Cardiac muscle cell (in vitro differentiated cells and primary cell): ENCODE results near the gene MYCBPAP. TPM values are rescaled to one million over a fixed set of nuclear protein-coding genes. Genes with fewer than 3 reads are reported as not detected.

Source experiments
- DNase-seq, 2 donors: peaks; one replicate each; pipeline versions ENCODE4 v3.0.0 to v3.0.0-alpha.2; 2010 to 2017; ENCODE audit warnings: low read depth in 1 of 2, low spot score in 1 of 2
- H3K27ac ChIP-seq: fragments of 200-600 bp; sonication (generic); 2 replicates; pipeline ENCODE4 v1.5.1; 2016
- H3K27me3 ChIP-seq: fragments of 200-600 bp; sonication (generic); 2 replicates; pipeline ENCODE4 v1.6.0; 2016; ENCODE audit warnings: control low read depth
- H3K36me3 ChIP-seq: fragments of 200-600 bp; sonication (generic); 2 replicates; pipeline ENCODE4 v1.5.1; 2016; ENCODE audit warnings: control low read depth
- H3K4me1 ChIP-seq: fragments of 200-600 bp; sonication (generic); 2 replicates; pipeline ENCODE4 v1.8.1; 2017; ENCODE audit warnings: low read depth, mild to moderate bottlenecking, mixed run types
- H3K4me3 ChIP-seq: fragments of 200-600 bp; sonication (generic); 2 replicates; pipeline ENCODE4 v1.5.1; 2016; ENCODE audit warnings: mild to moderate bottlenecking
- H3K9me3 ChIP-seq: fragments of 200-600 bp; sonication (generic); 2 replicates; pipeline ENCODE4 v1.5.1; 2017; ENCODE audit warnings: low read depth, mild to moderate bottlenecking, control low read depth
- polyA plus RNA-seq: library from polyadenylated mRNA; unstranded; fragments of >200 nt; fragmentation: Nextera tagmentation; extraction: Ambion mirVana; gene quantifications from 2 replicates; pipeline ENCODE4 v1.2.1, GENCODE V29; 2016
- total RNA-seq: library from RNA; depleted of rRNA; stranded (reverse); fragments of >200 nt; gene quantifications from 2 replicates; pipeline ENCODE4 v1.2.3, GENCODE V29; 2016
- TF ChIP-seq, protein P1 (sequence below): IDR thresholded peaks from 2 replicates; pipeline ENCODE4 v1.5.1; 2012; ENCODE audit warnings: low read depth, mild to moderate bottlenecking, low read length

The MYCBPAP gene
- total and polyA plus RNA-seq, 2 experiments from 2014 or later = 1.2 to 3.2 TPM

DNA sequence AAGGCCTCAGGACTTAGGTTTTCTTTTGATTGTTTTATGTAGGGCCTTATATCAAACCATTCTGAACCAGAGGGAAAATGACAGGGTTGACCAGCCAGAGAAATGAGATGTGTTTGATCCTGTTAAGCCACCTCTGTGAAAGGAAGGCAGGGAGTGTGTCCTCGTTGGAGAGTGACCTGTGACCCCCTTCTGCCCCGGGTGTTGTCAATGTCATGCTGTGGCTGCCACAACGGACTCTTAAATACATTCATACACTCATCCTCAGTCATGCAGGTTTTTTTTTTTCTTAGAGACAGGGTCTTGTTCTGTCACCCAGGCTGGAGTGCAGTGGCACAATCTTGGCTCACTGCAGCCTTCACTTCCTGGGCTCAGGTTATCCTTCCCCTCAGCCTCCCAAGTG, 6.1 kb downstream of the MYCBPAP start:
- no peaks in the 10 kb centered on the region for H3K9me3 ChIP-seq
- peaks cover 25% of the 10 kb centered on the region for H3K4me1 ChIP-seq
- no peak for DNase-seq
- no peak overlapping the region for H3K4me3 ChIP-seq
- TF ChIP-seq, protein P1, sequence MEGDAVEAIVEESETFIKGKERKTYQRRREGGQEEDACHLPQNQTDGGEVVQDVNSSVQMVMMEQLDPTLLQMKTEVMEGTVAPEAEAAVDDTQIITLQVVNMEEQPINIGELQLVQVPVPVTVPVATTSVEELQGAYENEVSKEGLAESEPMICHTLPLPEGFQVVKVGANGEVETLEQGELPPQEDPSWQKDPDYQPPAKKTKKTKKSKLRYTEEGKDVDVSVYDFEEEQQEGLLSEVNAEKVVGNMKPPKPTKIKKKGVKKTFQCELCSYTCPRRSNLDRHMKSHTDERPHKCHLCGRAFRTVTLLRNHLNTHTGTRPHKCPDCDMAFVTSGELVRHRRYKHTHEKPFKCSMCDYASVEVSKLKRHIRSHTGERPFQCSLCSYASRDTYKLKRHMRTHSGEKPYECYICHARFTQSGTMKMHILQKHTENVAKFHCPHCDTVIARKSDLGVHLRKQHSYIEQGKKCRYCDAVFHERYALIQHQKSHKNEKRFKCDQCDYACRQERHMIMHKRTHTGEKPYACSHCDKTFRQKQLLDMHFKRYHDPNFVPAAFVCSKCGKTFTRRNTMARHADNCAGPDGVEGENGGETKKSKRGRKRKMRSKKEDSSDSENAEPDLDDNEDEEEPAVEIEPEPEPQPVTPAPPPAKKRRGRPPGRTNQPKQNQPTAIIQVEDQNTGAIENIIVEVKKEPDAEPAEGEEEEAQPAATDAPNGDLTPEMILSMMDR = no peak
- H3K36me3 ChIP-seq = no peaks in the 10 kb centered on the region
- no peak overlapping the region for H3K27ac ChIP-seq
- H3K27me3 ChIP-seq = no peaks in the 10 kb centered on the region

DNA sequence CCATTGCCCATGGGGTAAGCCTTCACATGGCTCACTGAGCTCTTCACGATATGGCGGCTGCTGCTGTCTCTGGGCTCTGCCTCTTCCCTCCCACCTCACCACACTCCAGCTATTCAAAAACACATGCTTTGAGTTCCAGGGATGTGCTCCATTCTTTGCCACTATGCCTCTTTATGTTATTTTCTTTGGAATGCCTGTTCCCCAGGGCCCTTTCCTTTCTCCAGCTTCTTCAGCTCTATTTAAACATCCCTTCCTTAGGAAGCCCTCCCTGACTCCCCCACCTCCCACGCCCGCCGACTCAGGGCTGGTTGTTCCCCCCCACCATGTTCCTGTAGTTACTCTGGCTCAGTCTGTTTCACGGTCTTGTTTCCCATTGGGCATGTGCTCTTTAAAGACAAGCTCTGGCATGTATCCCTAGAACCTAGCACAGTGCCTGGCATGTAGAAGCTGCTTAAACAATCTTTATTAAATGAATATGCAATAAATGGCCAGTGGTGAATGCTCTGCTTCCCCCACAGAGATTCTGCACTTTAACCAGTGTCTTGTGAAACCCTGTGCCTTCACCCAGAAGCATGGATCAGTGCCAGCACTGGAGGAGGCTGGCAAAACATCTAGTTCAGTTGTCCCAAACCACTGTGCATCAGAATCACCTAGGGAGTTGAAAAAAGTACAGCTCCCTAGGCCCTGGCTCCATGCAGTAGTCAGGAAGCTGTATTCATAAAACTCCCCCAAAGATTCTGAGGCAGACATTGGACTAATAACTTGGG, 6.9 kb downstream of the MYCBPAP start:
- Histone ChIP-seq H3K36me3 (no peaks in the 10 kb centered on the region), H3K4me3 (no peak overlapping the region), H3K27ac (no peak overlapping the region), H3K9me3 (no peaks in the 10 kb centered on the region), H3K4me1 (peaks cover 25% of the 10 kb centered on the region), H3K27me3 (no peaks in the 10 kb centered on the region)
- DNase-seq = peak in 1 of 2 donors; percentile 78
- TF ChIP-seq, protein P1 = no peak

- no peaks in the 10 kb centered on the region for H3K36me3 ChIP-seq
- TF ChIP-seq, protein P1 = no peak
Observed at GRCh38 chr17:50517011-50517410, 8.8 kb downstream of the MYCBPAP start.

GRCh38 chr17:50517504-50518383, 9.5 kb downstream of the MYCBPAP start:
- peaks cover 11% of the 10 kb centered on the region for H3K4me1 ChIP-seq
- TF ChIP-seq, protein P1 = no peak
- no peaks in the 10 kb centered on the region for H3K36me3 ChIP-seq
- H3K9me3 ChIP-seq = no peaks in the 10 kb centered on the region
- DNase-seq = no peak
- no peaks in the 10 kb centered on the region for H3K27me3 ChIP-seq
- H3K4me3 ChIP-seq = no peak overlapping the region
- H3K27ac ChIP-seq = peak overlapping the region; percentile 50

More at GRCh38 chr17:50517011-50517410, 8.8 kb downstream of the MYCBPAP start:
- Histone ChIP-seq H3K27me3 (no peaks in the 10 kb centered on the region), H3K4me1 (peaks cover 11% of the 10 kb centered on the region), H3K9me3 (no peaks in the 10 kb centered on the region), H3K27ac (peak overlapping the region; percentile 50), H3K4me3 (no peak overlapping the region)
- DNase-seq = no peak

DNA sequence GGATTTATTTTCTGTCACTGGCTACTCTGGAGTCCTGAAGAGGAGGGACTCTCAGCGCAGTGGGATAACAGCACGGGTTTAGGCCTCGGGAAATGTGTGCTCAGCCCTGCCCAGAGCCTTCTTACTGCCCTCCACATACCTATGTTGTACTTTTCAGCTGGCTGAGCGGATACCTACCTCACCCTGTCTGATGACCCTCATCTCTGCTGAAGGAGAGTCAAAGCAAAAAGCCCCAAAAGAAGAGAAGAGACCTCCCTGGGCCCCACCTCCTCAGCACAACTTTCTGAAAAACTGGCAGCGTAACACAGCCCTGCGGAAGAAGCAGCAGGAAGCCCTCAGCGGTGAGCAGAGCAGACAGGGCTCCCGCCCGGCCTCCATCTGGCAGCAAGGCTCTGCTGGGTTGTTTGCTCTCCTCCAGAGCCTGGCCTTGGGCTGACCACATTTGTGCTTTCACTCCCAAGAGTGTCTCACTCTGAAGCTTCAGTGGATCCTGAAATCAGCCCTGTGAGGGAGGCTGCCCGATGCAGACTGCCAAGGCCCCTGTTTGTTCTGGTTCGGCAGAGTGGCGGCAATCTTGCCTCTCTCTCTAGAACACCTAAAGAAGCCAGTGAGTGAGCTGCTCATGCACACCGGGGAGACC, 10.3 kb downstream of the MYCBPAP start:
- TF ChIP-seq, protein P1 = no peak
- Histone ChIP-seq H3K36me3 (no peaks in the 10 kb centered on the region), H3K4me3 (no peak overlapping the region), H3K27ac (peak overlapping the region; percentile 50), H3K27me3 (no peaks in the 10 kb centered on the region), H3K4me1 (peaks cover 11% of the 10 kb centered on the region), H3K9me3 (no peaks in the 10 kb centered on the region)
- peak in 1 of 2 donors; percentile 25 for DNase-seq
